ENCODE results near the gene AHRR. TPM values are rescaled to one million over a fixed set of nuclear protein-coding genes. Genes with fewer than 3 reads are reported as not detected.

AHRR gene
- total and polyA plus RNA-seq, 2 experiments from 2014 or later = 0.27 to 1.8 TPM

- Histone ChIP-seq H2AFZ (no peak overlapping the region), H3K4me2 (no peak overlapping the region), H3K27ac (ENCODE audit: low read depth) (no peak overlapping the region), H3K4me3 (no peak overlapping the region), H3K27me3 (ENCODE audit: insufficient read depth) (peaks cover 10% of the 10 kb centered on the region), H3K4me1 (ENCODE audit: insufficient read depth) (no peaks in the 10 kb centered on the region), H3K36me3 (ENCODE audit: insufficient read depth) (no peaks in the 10 kb centered on the region), H3K79me2 (replicated peaks; ENCODE audit: insufficient read depth) (no peaks in the 10 kb centered on the region), H3K9me2 (ENCODE audit: insufficient read depth) (no peaks in the 10 kb centered on the region), H4K20me1 (replicated peaks; ENCODE audit: insufficient read depth) (no peaks in the 10 kb centered on the region), H3F3A (replicated peaks; ENCODE audit: low read depth) (0 out of 2 replicates have a peak, but pooled peaks cover 3% of the 10 kb centered on the region)
- no peak for ATAC-seq
- Mint-ChIP-seq H3K4me3 (no peak overlapping the region), H3K27me3 (ENCODE audit: insufficient read depth, low read depth, poor library complexity) (peaks cover 19% of the 10 kb centered on the region), H3K36me3 (ENCODE audit: low read depth) (no peaks in the 10 kb centered on the region), H3K4me1 (peaks cover 2% of the 10 kb centered on the region; the same call in 1 of the 3 replicates), H3K9me3 (no peaks in the 10 kb centered on the region; the same call in 2 of the 3 replicates), H3K27ac (no peak overlapping the region)
- no peak for DNase-seq (ENCODE audit: low spot score)
- TF ChIP-seq ETS1 (IDR thresholded peaks at IDR 0.05) (no peak), ZNF462 (CRISPR knock-in tag; IDR thresholded peaks at IDR 0.05) (no peak), ZNF331 (CRISPR knock-in tag; IDR thresholded peaks at IDR 0.05; ENCODE audit: low read depth) (no peak), REST (IDR thresholded peaks at IDR 0.05; ENCODE audit: unreplicated experiment) (no peak), NANOG (IDR thresholded peaks at IDR 0.05; ENCODE audit: borderline replicate concordance) (no peak), POLR2AphosphoS5 (IDR thresholded peaks at IDR 0.05; ENCODE audit: low read depth) (no peak), JUNB (IDR thresholded peaks at IDR 0.05; ENCODE audit: unreplicated experiment) (no peak), CREB1 (CRISPR knock-in tag; IDR thresholded peaks at IDR 0.05; ENCODE audit: low read depth) (no peak), STAT1 (IDR thresholded peaks at IDR 0.05; ENCODE audit: unreplicated experiment) (no peak)
Measured at GRCh38 chr5:375921-376798, 54.6 kb downstream of the AHRR start.
